ENCODE measurements around the gene USP30. TPM values are rescaled to one million over a fixed set of nuclear protein-coding genes. Genes with fewer than 3 reads are reported as not detected.

Gene USP30
- total RNA-seq, 3 donors from 2014 or later, result 22.2 to 28.5 (median 24.7) TPM

GRCh38 chr12:109105176-109105575 lies 52.8 kb downstream of the USP30 start:
- H3K27me3 ChIP-seq, result no peaks in the 10 kb centered on the region
- TF ChIP-seq, protein P1, sequence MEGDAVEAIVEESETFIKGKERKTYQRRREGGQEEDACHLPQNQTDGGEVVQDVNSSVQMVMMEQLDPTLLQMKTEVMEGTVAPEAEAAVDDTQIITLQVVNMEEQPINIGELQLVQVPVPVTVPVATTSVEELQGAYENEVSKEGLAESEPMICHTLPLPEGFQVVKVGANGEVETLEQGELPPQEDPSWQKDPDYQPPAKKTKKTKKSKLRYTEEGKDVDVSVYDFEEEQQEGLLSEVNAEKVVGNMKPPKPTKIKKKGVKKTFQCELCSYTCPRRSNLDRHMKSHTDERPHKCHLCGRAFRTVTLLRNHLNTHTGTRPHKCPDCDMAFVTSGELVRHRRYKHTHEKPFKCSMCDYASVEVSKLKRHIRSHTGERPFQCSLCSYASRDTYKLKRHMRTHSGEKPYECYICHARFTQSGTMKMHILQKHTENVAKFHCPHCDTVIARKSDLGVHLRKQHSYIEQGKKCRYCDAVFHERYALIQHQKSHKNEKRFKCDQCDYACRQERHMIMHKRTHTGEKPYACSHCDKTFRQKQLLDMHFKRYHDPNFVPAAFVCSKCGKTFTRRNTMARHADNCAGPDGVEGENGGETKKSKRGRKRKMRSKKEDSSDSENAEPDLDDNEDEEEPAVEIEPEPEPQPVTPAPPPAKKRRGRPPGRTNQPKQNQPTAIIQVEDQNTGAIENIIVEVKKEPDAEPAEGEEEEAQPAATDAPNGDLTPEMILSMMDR (IDR thresholded peaks at IDR 0.05), result no peak
- TF ChIP-seq POLR2AphosphoS5 (IDR thresholded peaks at IDR 0.05) (no peak), POLR2A (IDR thresholded peaks at IDR 0.05) (no peak)
- no peak overlapping the region for H3K4me3 ChIP-seq
- no peaks in the 10 kb centered on the region for H3K4me1 ChIP-seq
- H3K9me3 ChIP-seq, result no peaks in the 10 kb centered on the region
- H3K27ac ChIP-seq, result no peak overlapping the region
- H3K36me3 ChIP-seq, result no peaks in the 10 kb centered on the region
- DNase-seq (ENCODE audit: low spot score in 2 of 2), result no peak
- intact Hi-C loops (cut with DNase I; ENCODE audit: low total_unique reads), result loop anchor here (10.0 kb wide), 1 partner anchor 760 kb away; no protein-coding TSS in a partner anchor

GRCh38 chr12:109109746-109110350 lies 57.5 kb downstream of the USP30 start:
- Histone ChIP-seq H3K4me3 (no peak overlapping the region), H3K27me3 (no peaks in the 10 kb centered on the region), H3K4me1 (peaks cover 0 to 11% of the 10 kb centered on the region in 2 donors), H3K9me3 (no peaks in the 10 kb centered on the region), H3K27ac (peak overlapping the region; percentile 54 to 92), H3K36me3 (no peaks in the 10 kb centered on the region)
- no peak for DNase-seq (ENCODE audit: low spot score in 2 of 2)
- TF ChIP-seq POLR2A (IDR thresholded peaks at IDR 0.05) (no peak), POLR2AphosphoS5 (IDR thresholded peaks at IDR 0.05) (no peak)
- TF ChIP-seq, protein P1 (IDR thresholded peaks at IDR 0.05), result no peak
- intact Hi-C loops (cut with DNase I; ENCODE audit: low total_unique reads), result loop anchor here (10.0 kb wide), 1 partner anchor 755 kb away; no protein-coding TSS in a partner anchor

DNA sequence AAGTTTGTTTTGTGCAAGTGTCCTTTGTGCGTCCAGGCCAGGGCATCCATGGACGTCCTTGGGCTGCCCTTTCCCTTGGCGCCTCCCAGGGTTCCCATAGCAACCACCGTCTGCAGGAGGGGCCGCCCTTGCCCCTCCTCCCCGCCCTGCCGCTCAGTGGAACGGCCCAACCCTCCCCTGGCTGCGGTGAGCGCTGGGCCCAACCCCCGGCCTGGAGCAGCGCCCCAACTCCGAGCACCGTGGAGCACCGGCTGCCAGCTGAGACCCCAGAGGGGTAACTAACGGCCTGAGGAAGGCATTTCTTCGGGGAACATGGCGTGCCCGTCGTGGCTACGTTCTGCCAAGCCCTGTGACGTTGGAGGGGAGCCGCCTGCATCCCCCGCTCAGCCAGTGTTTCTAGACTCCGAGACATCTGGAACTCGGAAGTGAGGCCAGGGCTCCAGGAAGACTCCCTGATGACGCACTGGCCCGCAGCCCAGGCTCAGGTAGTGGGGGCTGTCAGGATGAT lies 58.7 kb downstream of the USP30 start:
- Histone ChIP-seq H3K27ac (peak overlapping the region; percentile 92 to 94), H3K4me3 (peak overlapping the region; percentile 49 to 80 (median 65)), H3K4me1 (peaks cover 0 to 11% of the 10 kb centered on the region in 2 donors), H3K36me3 (no peaks in the 10 kb centered on the region), H3K27me3 (no peaks in the 10 kb centered on the region), H3K9me3 (no peaks in the 10 kb centered on the region)
- TF ChIP-seq POLR2AphosphoS5 (IDR thresholded peaks at IDR 0.05) (peak; percentile 77 to 92 (median 90)), POLR2A (IDR thresholded peaks at IDR 0.05) (peak; percentile 27)
- TF ChIP-seq, protein P1 (IDR thresholded peaks at IDR 0.05), result no peak
- peak; percentile 77 to 81 for DNase-seq (ENCODE audit: low spot score in 2 of 2)
- intact Hi-C loops (cut with DNase I; ENCODE audit: low total_unique reads), result no loop called here

- H3K9me3 ChIP-seq, result no peaks in the 10 kb centered on the region
- H3K4me3 ChIP-seq, result no peak overlapping the region
- H3K4me1 ChIP-seq, result peaks cover 0 to 11% of the 10 kb centered on the region in 2 donors
- TF ChIP-seq POLR2AphosphoS5 (IDR thresholded peaks at IDR 0.05) (no peak), POLR2A (IDR thresholded peaks at IDR 0.05) (no peak)
- TF ChIP-seq, protein P1 (IDR thresholded peaks at IDR 0.05), result no peak
- no peaks in the 10 kb centered on the region for H3K36me3 ChIP-seq
- peak overlapping the region in 1 of 2 donors; percentile 33 for H3K27ac ChIP-seq
- no peaks in the 10 kb centered on the region for H3K27me3 ChIP-seq
- no peak for DNase-seq (ENCODE audit: low spot score in 2 of 2)
- intact Hi-C loops (cut with DNase I; ENCODE audit: low total_unique reads), result no loop called here
Observed at GRCh38 chr12:109112720-109113465, 60.5 kb downstream of the USP30 start.

All from breast epithelium (tissue), 4 donors.